HepG2 (cell line): ENCODE measurements around the gene ZNF343. TPM values are rescaled to one million over a fixed set of nuclear protein-coding genes. Genes with fewer than 3 reads are reported as not detected.

Source experiments
- AGO2 ChIP-seq: fragments of 200-400 bp; formaldehyde crosslinking; optimal IDR thresholded peaks from 2 replicates; pipeline ENCODE3; 2017; ENCODE audit warnings: mild to moderate bottlenecking, low read depth, low read length, moderate library complexity
- ATRX ChIP-seq: sonication (generic); formaldehyde crosslinking; IDR thresholded peaks from 2 replicates; pipeline ENCODE4 v1.4.0; 2020; ENCODE audit warnings: missing genetic modification reagents, borderline replicate concordance
- GFI1 ChIP-seq: sonication (generic); formaldehyde crosslinking; IDR thresholded peaks from 2 replicates; pipeline ENCODE4 v1.5.0; 2020; ENCODE audit warnings: missing genetic modification reagents, mild to moderate bottlenecking, borderline replicate concordance
- MEF2D ChIP-seq: sonication (generic); formaldehyde crosslinking; IDR thresholded peaks from 2 replicates; pipeline ENCODE4 v1.5.1; 2020; ENCODE audit warnings: mild to moderate bottlenecking, missing genetic modification reagents
- PRPF4 ChIP-seq: fragments of 200-400 bp; formaldehyde crosslinking; IDR thresholded peaks from 2 replicates; pipeline ENCODE4 v1.6.1; 2016; ENCODE audit warnings: low read length, low read depth; ENCODE audit not compliant: poor library complexity, severe bottlenecking
- STAT5B ChIP-seq: sonication (generic); formaldehyde crosslinking; IDR thresholded peaks from 2 replicates; pipeline ENCODE4 v1.4.0; 2020; ENCODE audit warnings: missing genetic modification reagents
- TRIM24 ChIP-seq: sonication (generic); formaldehyde crosslinking; IDR thresholded peaks from 2 replicates; pipeline ENCODE4 v1.8.0; 2022; ENCODE audit warnings: mild to moderate bottlenecking, missing genetic modification reagents
- ZMYM3 ChIP-seq: sonication (generic); formaldehyde crosslinking; IDR thresholded peaks from 2 replicates; pipeline ENCODE4 v1.5.1; 2020; ENCODE audit warnings: mild to moderate bottlenecking, missing genetic modification reagents
- ZNF20 ChIP-seq: sonication (generic); formaldehyde crosslinking; IDR thresholded peaks from 2 replicates; pipeline ENCODE4 v1.4.0; 2020; ENCODE audit warnings: mild to moderate bottlenecking, moderate library complexity, missing genetic modification reagents
- ZNF224 ChIP-seq: sonication (generic); formaldehyde crosslinking; IDR thresholded peaks from 2 replicates; pipeline ENCODE4 v1.5.0; 2020; ENCODE audit warnings: mild to moderate bottlenecking, missing genetic modification reagents
- ZNF451 ChIP-seq: sonication (generic); formaldehyde crosslinking; IDR thresholded peaks from 2 replicates; pipeline ENCODE4 v1.5.0; 2020; ENCODE audit warnings: mild to moderate bottlenecking, missing genetic modification reagents
- ZNF629 ChIP-seq: sonication (generic); formaldehyde crosslinking; conservative IDR thresholded peaks from 2 replicates; pipeline ENCODE4 v1.5.0; 2020; ENCODE audit warnings: missing genetic modification reagents
- ZNF75D ChIP-seq: sonication (generic); formaldehyde crosslinking; IDR thresholded peaks from 2 replicates; pipeline ENCODE4 v1.8.1; 2023; ENCODE audit warnings: missing genetic modification reagents, mild to moderate bottlenecking, borderline replicate concordance
- ZSCAN30 ChIP-seq: sonication (generic); formaldehyde crosslinking; IDR thresholded peaks from 2 replicates; pipeline ENCODE4 v1.5.0; 2020; ENCODE audit warnings: mild to moderate bottlenecking, missing genetic modification reagents
- ZZZ3 ChIP-seq: sonication (generic); formaldehyde crosslinking; IDR thresholded peaks from 2 replicates; pipeline ENCODE4 v1.4.0; 2020; ENCODE audit warnings: missing genetic modification reagents, mild to moderate bottlenecking, borderline replicate concordance
- polyA plus RNA-seq, 8 experiments: library from polyadenylated mRNA; depleted of rRNA in 3 of 8; stranded (reverse) in 7 of 8; unstranded in 1 of 8; fragments of >200 nt; fragmentation: Illumina TruSeq in 4 of 8; extraction: Trizol in 4 of 8; gene quantifications; 2 replicates each; pipeline versions ENCODE4 v1.2.1 to v1.2.3, GENCODE V29; 2011 to 2016; ENCODE audit warnings: low read depth in 4 of 8, missing spikeins in 1 of 8, mixed read lengths in 1 of 8; ENCODE audit not compliant: insufficient read depth in 1 of 8
- total RNA-seq, 5 experiments: library from RNA; depleted of rRNA; stranded (reverse); fragments of >200 nt; fragmentation: Illumina TruSeq; extraction: Trizol; gene quantifications; 2 replicates each; pipeline ENCODE4 v1.2.3, GENCODE V29; 2016; ENCODE audit warnings: low read depth in 1 of 5
- TF ChIP-seq, protein P1 (sequence below): sonication (generic); formaldehyde crosslinking; IDR thresholded peaks from 2 replicates; pipeline ENCODE4 v1.4.0; 2020; ENCODE audit warnings: mild to moderate bottlenecking, low read depth, missing genetic modification reagents
- TF ChIP-seq, protein P2 (sequence below): sonication (generic); formaldehyde crosslinking; IDR thresholded peaks from 2 replicates; pipeline ENCODE4 v1.8.0; 2022; ENCODE audit warnings: mild to moderate bottlenecking, missing genetic modification reagents, moderate library complexity
- TF ChIP-seq, protein P3 (sequence below), 2 experiments: fragments of 450-650 bp in 1 of 2; sonication (generic) in 1 of 2; formaldehyde crosslinking; IDR thresholded peaks; 2 replicates each; pipeline versions ENCODE4 v1.5.0 to v1.8.0; 2020 to 2022; ENCODE audit warnings: mild to moderate bottlenecking in 1 of 2, missing genetic modification reagents in 1 of 2
- TF ChIP-seq, protein P4 (sequence below), 2 experiments: sonication (generic) in 1 of 2; formaldehyde crosslinking in 1 of 2; IDR thresholded peaks; 2 replicates each; pipeline versions ENCODE4 v1.4.0 to v1.6.1; 2016 to 2020; ENCODE audit warnings: borderline replicate concordance in 1 of 2, low read depth in 1 of 2, mild to moderate bottlenecking in 1 of 2, missing genetic modification reagents in 1 of 2

Gene ZNF343
- total and polyA plus RNA-seq, 2 of the 13 experiments (the other 11 are each of a cell fraction or from before 2014, with no cell fraction given) = 16.4 to 22.1 TPM

DNA sequence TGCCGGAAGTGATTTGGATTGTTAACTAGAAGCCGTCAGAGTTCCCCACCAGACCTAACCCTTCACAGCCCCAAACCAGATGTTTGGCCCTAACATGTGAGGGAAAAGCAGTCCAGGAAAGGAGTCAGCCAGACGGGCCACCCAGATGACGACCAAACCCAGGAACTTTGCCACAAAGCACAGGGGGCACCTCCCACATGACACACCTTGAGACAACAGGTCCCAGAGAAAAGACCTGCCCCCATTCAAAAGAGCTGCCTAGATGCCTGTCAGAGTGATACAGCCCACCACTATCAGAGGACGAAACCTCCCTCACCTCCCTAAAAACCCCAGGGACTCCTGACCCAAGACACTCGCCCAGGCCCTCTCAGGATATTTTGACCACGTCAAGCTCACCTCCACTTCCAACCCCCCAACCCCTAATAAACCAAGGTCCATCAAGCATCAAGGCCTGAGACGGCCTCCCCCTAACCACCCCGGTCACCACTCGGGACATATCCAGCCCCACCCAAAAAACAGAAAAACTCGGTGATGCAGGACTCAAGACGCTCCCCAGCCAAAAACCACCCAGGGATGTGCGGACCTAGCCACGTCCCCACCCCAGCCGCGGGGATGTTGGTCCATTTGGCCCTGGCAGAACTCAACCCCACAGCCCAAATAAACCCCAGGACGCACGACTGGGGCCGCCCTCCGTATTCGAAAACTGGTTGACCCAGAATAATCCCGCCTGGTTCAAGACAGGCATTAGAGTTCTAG is 662 bp downstream of the ZNF343 start (continued):
- TF ChIP-seq ZNF451 = no peak
- TF ChIP-seq, protein P1, sequence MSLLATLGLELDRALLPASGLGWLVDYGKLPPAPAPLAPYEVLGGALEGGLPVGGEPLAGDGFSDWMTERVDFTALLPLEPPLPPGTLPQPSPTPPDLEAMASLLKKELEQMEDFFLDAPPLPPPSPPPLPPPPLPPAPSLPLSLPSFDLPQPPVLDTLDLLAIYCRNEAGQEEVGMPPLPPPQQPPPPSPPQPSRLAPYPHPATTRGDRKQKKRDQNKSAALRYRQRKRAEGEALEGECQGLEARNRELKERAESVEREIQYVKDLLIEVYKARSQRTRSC = no peak; the same call in 1 of the 2 replicates
- TF ChIP-seq TRIM24 = no peak
- TF ChIP-seq, protein P2, sequence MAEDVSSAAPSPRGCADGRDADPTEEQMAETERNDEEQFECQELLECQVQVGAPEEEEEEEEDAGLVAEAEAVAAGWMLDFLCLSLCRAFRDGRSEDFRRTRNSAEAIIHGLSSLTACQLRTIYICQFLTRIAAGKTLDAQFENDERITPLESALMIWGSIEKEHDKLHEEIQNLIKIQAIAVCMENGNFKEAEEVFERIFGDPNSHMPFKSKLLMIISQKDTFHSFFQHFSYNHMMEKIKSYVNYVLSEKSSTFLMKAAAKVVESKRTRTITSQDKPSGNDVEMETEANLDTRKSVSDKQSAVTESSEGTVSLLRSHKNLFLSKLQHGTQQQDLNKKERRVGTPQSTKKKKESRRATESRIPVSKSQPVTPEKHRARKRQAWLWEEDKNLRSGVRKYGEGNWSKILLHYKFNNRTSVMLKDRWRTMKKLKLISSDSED (CRISPR knock-in tag) = peak; percentile 82; the same call in 1 of the 2 replicates
- 0 out of 2 replicates have a peak, but pooled peaks have one; percentile 11 for TF ChIP-seq STAT5B (CRISPR knock-in tag)
- TF ChIP-seq PRPF4 = no peak
- no peak for TF ChIP-seq ATRX (CRISPR knock-in tag)
- TF ChIP-seq, protein P3, sequence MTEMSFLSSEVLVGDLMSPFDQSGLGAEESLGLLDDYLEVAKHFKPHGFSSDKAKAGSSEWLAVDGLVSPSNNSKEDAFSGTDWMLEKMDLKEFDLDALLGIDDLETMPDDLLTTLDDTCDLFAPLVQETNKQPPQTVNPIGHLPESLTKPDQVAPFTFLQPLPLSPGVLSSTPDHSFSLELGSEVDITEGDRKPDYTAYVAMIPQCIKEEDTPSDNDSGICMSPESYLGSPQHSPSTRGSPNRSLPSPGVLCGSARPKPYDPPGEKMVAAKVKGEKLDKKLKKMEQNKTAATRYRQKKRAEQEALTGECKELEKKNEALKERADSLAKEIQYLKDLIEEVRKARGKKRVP (CRISPR knock-in tag; IDR thresholded peaks at IDR 0.05) = no peak
- TF ChIP-seq AGO2 = peak; percentile 67
- TF ChIP-seq ZNF20 = no peak
- no peak for TF ChIP-seq ZSCAN30
- 0 out of 2 replicates have a peak, but pooled peaks have one; percentile 21 for TF ChIP-seq ZZZ3 (CRISPR knock-in tag)
- TF ChIP-seq ZNF224 (CRISPR knock-in tag) = 0 out of 2 replicates have a peak, but pooled peaks have one; percentile 83
- TF ChIP-seq ZNF75D = peak; percentile 25; the same call in 1 of the 2 replicates
- TF ChIP-seq ZMYM3 = 0 out of 2 replicates have a peak, but pooled peaks have one; percentile 47
- TF ChIP-seq, protein P4, sequence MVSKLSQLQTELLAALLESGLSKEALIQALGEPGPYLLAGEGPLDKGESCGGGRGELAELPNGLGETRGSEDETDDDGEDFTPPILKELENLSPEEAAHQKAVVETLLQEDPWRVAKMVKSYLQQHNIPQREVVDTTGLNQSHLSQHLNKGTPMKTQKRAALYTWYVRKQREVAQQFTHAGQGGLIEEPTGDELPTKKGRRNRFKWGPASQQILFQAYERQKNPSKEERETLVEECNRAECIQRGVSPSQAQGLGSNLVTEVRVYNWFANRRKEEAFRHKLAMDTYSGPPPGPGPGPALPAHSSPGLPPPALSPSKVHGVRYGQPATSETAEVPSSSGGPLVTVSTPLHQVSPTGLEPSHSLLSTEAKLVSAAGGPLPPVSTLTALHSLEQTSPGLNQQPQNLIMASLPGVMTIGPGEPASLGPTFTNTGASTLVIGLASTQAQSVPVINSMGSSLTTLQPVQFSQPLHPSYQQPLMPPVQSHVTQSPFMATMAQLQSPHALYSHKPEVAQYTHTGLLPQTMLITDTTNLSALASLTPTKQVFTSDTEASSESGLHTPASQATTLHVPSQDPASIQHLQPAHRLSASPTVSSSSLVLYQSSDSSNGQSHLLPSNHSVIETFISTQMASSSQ (IDR thresholded peaks at IDR 0.05; ENCODE audit: low read depth) = no peak
- TF ChIP-seq, protein P4 (CRISPR knock-in tag; IDR thresholded peaks at IDR 0.05; ENCODE audit: borderline replicate concordance) = 0 out of 2 replicates have a peak, but pooled peaks have one; percentile 17
- TF ChIP-seq MEF2D (CRISPR knock-in tag) = peak; percentile 38
- TF ChIP-seq GFI1 (CRISPR knock-in tag) = 0 out of 2 replicates have a peak, but pooled peaks have one; percentile 8
- no peak for TF ChIP-seq ZNF629
